Spinal cord (tissue), 10 donors: ENCODE results near the gene AP1AR. TPM values are rescaled to one million over a fixed set of nuclear protein-coding genes. Genes with fewer than 3 reads are reported as not detected.

Experiments used
- DNase-seq, 6 donors: peaks; one replicate each; pipeline versions ENCODE4 v3.0.0 to v3.0.0-alpha.2; 2013 to 2015; ENCODE audit warnings: low spot score in 6 of 6, low read depth in 4 of 6
- H3K27ac ChIP-seq: one replicate; pipeline ENCODE4 v1.5.1; 2013; ENCODE audit warnings: low read depth, low read length, control low read depth
- H3K27me3 ChIP-seq: one replicate; pipeline ENCODE4 v1.6.1; 2013; ENCODE audit warnings: low read length; ENCODE audit not compliant: control insufficient read depth, insufficient read depth
- H3K36me3 ChIP-seq: one replicate; pipeline ENCODE4 v1.6.1; 2013; ENCODE audit warnings: low read length; ENCODE audit not compliant: control insufficient read depth, insufficient read depth
- H3K4me1 ChIP-seq: one replicate; pipeline ENCODE4 v1.6.1; 2013; ENCODE audit warnings: low read length; ENCODE audit not compliant: control insufficient read depth, insufficient read depth
- H3K4me3 ChIP-seq: one replicate; pipeline ENCODE4 v1.5.1; 2013; ENCODE audit warnings: low read depth, low read length, control low read depth
- H3K9me3 ChIP-seq: one replicate; pipeline ENCODE4 v1.6.1; 2013; ENCODE audit warnings: low read length; ENCODE audit not compliant: control insufficient read depth, insufficient read depth
- WGBS: methylation state at CpG from one replicate; pipeline ENCODE4 v1.1.5; 2013; ENCODE audit warnings: missing lambda C conversion rate; ENCODE audit not compliant: insufficient coverage; 5-methylcytosine and 5-hydroxymethylcytosine counted together
- polyA plus RNA-seq, 2 donors: library from polyadenylated mRNA; unstranded; fragments of 120-200 nt; gene quantifications; one replicate each; pipeline ENCODE4 v1.2.1, GENCODE V29; 2013; ENCODE audit not compliant: insufficient read length in 2 of 2
- total RNA-seq, 2 donors: library from RNA; depleted of rRNA in 1 of 2; stranded (reverse); fragments of 120-200 nt in 1 of 2; fragments of >200 nt in 1 of 2; gene quantifications; one replicate each; pipeline versions ENCODE4 v1.2.3 to v1.2.4, GENCODE V29; 2013 to 2014
- donor health status: healthy.

The AP1AR gene
- total and polyA plus RNA-seq, 4 donors: 17.3 to 49.5 (median 32.8) TPM

GRCh38 chr4:112284166-112284565, 52.6 kb downstream of the AP1AR start:
- Histone ChIP-seq H3K4me3 (no peak overlapping the region), H3K9me3 (no peaks in the 10 kb centered on the region), H3K27me3 (no peaks in the 10 kb centered on the region), H3K36me3 (no peaks in the 10 kb centered on the region), H3K27ac (no peak overlapping the region), H3K4me1 (peaks cover 16% of the 10 kb centered on the region)
- DNase-seq: peak in 1 of 6 donors; percentile 15
- WGBS: 64% methylated on average over 2 of the region's 6 CpGs

GRCh38 chr4:112284662-112285411, 53.2 kb downstream of the AP1AR start:
- Histone ChIP-seq H3K4me1 (peaks cover 16% of the 10 kb centered on the region), H3K27me3 (no peaks in the 10 kb centered on the region), H3K27ac (no peak overlapping the region), H3K36me3 (no peaks in the 10 kb centered on the region), H3K9me3 (no peaks in the 10 kb centered on the region), H3K4me3 (peak overlapping the region; percentile 82)
- peak in 2 of 6 donors; percentile 43 to 50 for DNase-seq
- 3% methylated on average over 9 of the region's 15 CpGs for WGBS

- Histone ChIP-seq H3K27ac (no peak overlapping the region), H3K9me3 (no peaks in the 10 kb centered on the region), H3K27me3 (no peaks in the 10 kb centered on the region), H3K4me1 (peaks cover 16% of the 10 kb centered on the region), H3K4me3 (no peak overlapping the region), H3K36me3 (no peaks in the 10 kb centered on the region)
- DNase-seq: no peak
- WGBS: 93% methylated on average over 6 of the region's 8 CpGs
Observed at GRCh38 chr4:112287258-112287989, 55.8 kb downstream of the AP1AR start.

GRCh38 chr4:112288455-112288854, 56.9 kb downstream of the AP1AR start:
- Histone ChIP-seq H3K9me3 (no peaks in the 10 kb centered on the region), H3K4me1 (peaks cover 16% of the 10 kb centered on the region), H3K36me3 (no peaks in the 10 kb centered on the region), H3K27me3 (no peaks in the 10 kb centered on the region), H3K4me3 (no peak overlapping the region), H3K27ac (no peak overlapping the region)
- DNase-seq: no peak
- WGBS: 83% methylated on average over 1 of the region's 3 CpGs

GRCh38 chr4:112289407-112290253, 58.0 kb downstream of the AP1AR start:
- Histone ChIP-seq H3K36me3 (no peaks in the 10 kb centered on the region), H3K27me3 (no peaks in the 10 kb centered on the region), H3K9me3 (no peaks in the 10 kb centered on the region), H3K4me1 (peaks cover 16% of the 10 kb centered on the region), H3K4me3 (no peak overlapping the region), H3K27ac (no peak overlapping the region)
- no peak for DNase-seq
- WGBS: 82% methylated on average over 9 of the region's 10 CpGs

GRCh38 chr4:112290341-112290740, 58.8 kb downstream of the AP1AR start:
- no peak overlapping the region for H3K27ac ChIP-seq
- no peak overlapping the region for H3K4me3 ChIP-seq
- 100% methylated on average over 1 of the region's 3 CpGs for WGBS
- H3K27me3 ChIP-seq: no peaks in the 10 kb centered on the region
- H3K4me1 ChIP-seq: peaks cover 10% of the 10 kb centered on the region
- H3K36me3 ChIP-seq: no peaks in the 10 kb centered on the region
- no peak for DNase-seq
- no peaks in the 10 kb centered on the region for H3K9me3 ChIP-seq

GRCh38 chr4:112296949-112297880, 65.6 kb downstream of the AP1AR start, which contains the start of gene ALPK1:
Gene ALPK1 (plus strand): TSS chr4:112297369.
- Histone ChIP-seq H3K36me3 (no peaks in the 10 kb centered on the region), H3K9me3 (no peaks in the 10 kb centered on the region), H3K4me3 (peak within 1 kb of the TSS; percentile 14), H3K27ac (peak within 1 kb of the TSS; percentile 40), H3K27me3 (no peaks in the 10 kb centered on the region), H3K4me1 (no peaks in the 10 kb centered on the region)
- peak in 1 of 6 donors; percentile 73 for DNase-seq
- WGBS: no CpG with 5 or more reads among the region's 4 CpGs

- no peaks in the 10 kb centered on the region for H3K9me3 ChIP-seq
- H3K4me1 ChIP-seq: no peaks in the 10 kb centered on the region
- no peak for DNase-seq
- H3K27me3 ChIP-seq: no peaks in the 10 kb centered on the region
- no peak overlapping the region for H3K27ac ChIP-seq
- no peak overlapping the region for H3K4me3 ChIP-seq
- WGBS: no CpG with 5 or more reads among the region's 4 CpGs
- H3K36me3 ChIP-seq: no peaks in the 10 kb centered on the region
Observed at GRCh38 chr4:112299721-112300120, 68.1 kb downstream of the AP1AR start.
